Activated CD8-positive, alpha-beta memory T cell treated with anti-CD3 and anti-CD28 coated beads, Interleukin-2, amount 50 U/mL, for 4 hours (primary cell): ENCODE data around the gene MPL.

ENCODE experiments used
- DNase-seq: peaks from one replicate; pipeline ENCODE4 v3.0.0-alpha.2; 2020

Gene MPL

DNA sequence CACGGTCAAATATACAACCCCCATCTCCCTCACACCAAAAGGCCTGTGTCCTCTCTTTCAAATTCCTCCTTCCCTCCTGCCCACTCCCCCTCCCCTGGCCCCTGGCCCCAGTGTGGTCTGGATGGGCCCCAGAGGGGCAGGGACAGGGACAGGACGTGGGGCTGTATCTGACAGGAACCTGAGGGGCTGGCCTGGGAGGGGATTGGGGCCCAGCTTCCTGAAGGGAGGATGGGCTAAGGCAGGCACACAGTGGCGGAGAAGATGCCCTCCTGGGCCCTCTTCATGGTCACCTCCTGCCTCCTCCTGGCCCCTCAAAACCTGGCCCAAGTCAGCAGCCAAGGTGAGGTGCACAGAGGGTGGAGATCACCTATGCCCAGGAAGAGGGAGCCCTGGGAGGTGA lies at the start of gene MPL:
TSS of gene MPL (plus strand) at position 231 of the 400 bp plus-strand sequence. CDS start at position 262, 31 bp downstream.
- no peak for DNase-seq

GRCh38 chr1:43288058-43288784 lies 49.4 kb upstream of the MPL start:
- DNase-seq = no peak

DNA sequence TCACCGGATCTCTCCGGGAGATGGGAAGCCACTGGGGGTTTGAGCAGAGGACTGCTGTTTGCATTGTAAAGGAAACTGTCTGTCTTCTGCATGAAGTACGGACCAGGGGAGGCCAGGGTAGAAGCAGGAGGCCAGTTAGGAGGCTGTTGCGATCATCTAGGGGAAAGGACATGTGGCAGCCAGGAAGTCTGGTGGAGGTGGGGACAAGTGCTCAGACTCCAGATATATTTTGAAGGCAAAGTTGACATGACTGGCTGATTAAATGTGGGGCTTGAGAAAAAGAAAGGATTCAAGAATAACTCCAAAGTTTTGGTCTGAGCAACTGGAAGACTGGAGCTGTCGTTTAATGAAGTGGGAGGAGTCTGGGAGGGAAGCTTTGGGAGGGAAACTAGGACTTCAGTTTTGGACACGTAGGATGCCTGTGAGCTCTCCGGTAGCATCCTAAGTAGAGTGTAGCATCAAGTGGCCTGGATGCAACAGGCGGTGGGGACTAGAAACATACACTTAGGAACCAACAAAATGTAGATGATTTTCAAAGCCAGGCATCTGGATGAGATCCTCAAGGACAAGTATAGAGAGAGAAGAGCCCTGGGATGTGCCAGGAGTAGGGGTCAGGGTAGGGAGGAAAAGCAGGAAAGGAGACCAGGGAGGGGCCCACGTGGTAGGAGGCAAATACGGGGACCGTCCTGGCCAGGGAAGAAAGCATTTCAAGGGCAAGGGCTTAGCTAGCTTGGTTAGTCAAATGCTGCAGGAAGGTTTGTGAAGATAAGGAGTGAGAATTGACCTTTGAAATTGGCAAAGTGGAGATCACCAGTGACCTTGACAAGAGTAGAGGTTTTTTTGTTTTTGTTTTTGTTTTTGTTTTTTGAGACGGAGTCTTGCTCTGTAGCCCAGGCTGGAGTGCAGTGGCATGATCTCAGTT lies 48.6 kb upstream of the MPL start:
- no peak for DNase-seq

- no peak for DNase-seq
Observed at GRCh38 chr1:43292216-43292615, 45.4 kb upstream of the MPL start.

GRCh38 chr1:43292679-43293078 lies 44.9 kb upstream of the MPL start:
- no peak for DNase-seq

GRCh38 chr1:43293176-43293575 lies 44.4 kb upstream of the MPL start:
- no peak for DNase-seq

DNA sequence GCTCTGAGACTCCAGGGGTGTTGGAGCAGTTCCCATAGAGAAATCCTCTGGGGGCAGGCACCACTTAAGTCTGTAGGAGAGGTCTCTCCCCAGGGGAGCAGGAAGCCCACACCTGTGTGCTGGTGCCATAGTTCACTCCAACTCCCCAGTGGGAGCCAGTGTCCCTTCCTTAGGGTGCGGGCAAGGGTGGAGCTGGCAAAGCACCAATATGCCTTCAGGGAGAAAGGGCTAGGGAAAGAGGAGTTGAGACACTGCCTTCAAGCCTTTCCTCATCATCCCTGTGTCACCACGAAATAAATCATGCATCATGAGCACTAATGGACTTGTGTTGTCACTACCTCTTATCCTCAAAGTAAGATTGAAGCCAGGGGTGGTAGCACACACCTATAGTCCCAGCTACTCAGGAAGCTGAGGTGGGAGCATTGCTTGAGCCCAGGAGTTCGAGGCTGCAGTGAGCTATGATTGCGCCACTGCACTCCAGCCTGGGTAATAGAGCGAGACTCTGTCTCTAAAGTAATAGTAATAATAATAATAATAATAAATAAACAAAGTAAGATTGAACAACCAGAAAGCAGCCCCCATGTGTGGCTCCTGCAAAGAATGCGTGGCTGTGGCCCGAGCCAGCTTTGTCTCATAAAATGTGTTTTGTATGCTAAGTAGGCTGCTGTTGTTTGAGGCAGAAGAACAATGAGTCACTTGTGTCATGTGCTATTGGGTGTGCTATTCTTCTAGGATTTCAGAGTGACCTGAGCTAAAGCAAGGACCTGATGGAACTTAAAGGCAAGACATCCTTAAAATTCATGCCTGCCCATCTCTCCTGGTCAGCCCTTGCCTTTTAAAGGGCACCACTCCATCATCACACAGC lies 43.5 kb upstream of the MPL start:
- DNase-seq = no peak

- no peak for DNase-seq
Observed at GRCh38 chr1:43294761-43295160, 42.9 kb upstream of the MPL start.

DNA sequence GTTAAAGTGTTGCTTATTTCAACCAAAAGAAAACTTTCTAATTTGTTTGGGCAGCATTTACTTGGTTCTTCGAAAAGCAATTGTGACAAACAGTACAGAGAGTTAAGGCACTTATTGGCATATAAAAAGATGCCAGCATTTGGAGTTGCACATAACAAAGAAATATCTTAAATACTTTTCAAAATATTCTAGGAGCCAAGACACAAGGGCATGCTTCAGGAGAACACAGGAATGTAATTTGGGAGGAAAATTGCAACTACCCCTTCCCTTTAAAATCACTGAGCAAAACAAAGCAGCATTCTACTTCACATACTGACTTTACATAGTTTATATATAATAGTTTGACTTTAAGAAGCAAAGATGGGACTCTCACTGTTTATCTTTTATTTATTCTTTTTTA lies 41.4 kb upstream of the MPL start:
- DNase-seq = no peak

GRCh38 chr1:43298055-43298454 lies 39.6 kb upstream of the MPL start:
- DNase-seq = no peak

- no peak for DNase-seq
Observed at GRCh38 chr1:43299101-43299500, 38.5 kb upstream of the MPL start.

GRCh38 chr1:43300378-43301094 lies 37.1 kb upstream of the MPL start, which contains the start of gene TIE1:
Gene TIE1, plus strand, starts transcription at chr1:43300982. Its CDS starts 90 bp downstream, at chr1:43301072.
- no peak for DNase-seq

DNA sequence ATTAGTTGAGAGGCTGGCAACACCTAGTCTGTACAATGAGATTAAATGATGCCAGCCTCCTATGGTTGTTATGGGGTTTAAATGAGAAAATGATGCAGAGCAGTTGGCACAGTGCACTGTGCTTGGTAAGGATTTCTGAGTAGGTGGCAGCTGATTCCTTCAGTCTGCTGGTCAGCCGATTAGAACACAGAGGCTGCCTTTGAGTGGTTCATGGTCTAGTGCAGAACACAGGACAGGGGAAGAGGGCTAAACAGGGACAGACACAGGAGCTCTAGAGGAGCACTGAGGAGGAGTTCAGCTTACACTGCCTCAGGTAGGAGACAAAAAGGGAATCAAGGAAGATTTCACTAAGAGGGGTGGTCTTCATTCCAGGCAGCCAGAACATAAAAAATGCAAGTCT lies 35.4 kb upstream of the MPL start:
- DNase-seq = no peak

DNA sequence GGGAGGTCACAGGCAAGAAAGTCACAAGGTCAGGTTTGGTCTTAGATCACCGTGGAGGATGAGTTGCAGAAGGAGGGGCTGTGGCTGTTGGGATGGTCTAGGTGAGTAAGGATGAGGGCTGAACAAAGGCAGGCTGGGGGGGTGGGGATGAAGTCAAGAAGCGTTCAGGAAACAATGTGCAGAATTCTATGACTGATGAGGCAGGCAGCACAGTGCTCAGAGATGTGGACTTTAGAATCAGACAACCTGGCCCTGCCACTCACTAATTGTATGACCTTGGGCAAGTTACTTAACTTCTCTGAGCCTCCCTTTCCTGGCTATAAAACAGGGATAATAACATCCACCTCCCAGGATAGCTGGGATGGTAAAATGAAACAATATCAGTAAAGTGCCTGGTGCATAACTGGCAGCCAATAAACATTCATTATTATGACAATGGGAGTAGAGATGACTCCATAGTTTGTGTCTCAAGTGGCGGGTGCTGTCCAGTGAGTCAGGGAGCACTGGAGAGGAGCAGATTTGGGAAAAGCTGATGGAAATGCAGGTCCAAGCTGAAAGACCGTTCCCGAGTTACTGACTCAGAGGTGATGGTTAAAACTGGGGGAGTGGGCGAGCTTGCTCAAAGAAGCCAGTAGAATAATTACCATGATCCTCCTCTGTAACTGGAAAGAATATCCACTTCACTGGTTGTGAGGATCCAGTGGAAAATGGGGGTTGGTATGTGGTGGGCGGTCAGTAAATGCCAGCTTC lies 34.7 kb upstream of the MPL start:
- no peak for DNase-seq

GRCh38 chr1:43303471-43304313 lies 33.9 kb upstream of the MPL start:
- DNase-seq = no peak

GRCh38 chr1:43304314-43304681 lies 33.3 kb upstream of the MPL start:
- DNase-seq = no peak

DNA sequence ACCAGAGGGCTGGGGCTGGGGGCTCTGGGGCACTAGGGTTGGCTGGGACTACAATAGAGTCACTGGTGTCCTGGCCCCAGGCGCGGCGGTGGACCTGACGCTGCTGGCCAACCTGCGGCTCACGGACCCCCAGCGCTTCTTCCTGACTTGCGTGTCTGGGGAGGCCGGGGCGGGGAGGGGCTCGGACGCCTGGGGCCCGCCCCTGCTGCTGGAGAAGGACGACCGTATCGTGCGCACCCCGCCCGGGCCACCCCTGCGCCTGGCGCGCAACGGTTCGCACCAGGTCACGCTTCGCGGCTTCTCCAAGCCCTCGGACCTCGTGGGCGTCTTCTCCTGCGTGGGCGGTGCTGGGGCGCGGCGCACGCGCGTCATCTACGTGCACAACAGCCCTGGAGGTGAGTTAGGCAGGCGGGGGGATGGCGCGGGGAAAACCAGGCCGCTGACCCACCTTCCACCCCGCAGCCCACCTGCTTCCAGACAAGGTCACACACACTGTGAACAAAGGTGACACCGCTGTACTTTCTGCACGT lies 32.8 kb upstream of the MPL start:
- DNase-seq = no peak

DNA sequence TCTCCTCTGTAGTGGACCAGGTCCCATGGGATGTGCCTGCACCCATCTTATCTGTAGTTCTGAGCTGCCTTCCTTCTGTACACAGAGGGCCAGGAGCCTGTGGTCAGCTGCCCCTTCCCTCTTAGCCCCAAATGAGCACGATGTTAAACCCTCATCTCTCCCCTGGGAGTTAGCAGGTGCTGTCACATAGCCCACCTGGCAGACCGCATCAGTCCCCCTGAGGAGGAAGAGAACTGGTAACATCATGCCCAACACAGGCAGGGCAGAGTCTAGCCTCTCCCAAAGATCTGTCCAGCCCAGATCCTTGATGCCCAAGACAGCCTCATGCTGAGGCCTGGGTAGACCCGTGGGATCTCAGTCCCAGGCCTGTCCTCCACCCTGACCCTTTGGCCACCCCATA lies 32.2 kb upstream of the MPL start:
- no peak for DNase-seq

DNA sequence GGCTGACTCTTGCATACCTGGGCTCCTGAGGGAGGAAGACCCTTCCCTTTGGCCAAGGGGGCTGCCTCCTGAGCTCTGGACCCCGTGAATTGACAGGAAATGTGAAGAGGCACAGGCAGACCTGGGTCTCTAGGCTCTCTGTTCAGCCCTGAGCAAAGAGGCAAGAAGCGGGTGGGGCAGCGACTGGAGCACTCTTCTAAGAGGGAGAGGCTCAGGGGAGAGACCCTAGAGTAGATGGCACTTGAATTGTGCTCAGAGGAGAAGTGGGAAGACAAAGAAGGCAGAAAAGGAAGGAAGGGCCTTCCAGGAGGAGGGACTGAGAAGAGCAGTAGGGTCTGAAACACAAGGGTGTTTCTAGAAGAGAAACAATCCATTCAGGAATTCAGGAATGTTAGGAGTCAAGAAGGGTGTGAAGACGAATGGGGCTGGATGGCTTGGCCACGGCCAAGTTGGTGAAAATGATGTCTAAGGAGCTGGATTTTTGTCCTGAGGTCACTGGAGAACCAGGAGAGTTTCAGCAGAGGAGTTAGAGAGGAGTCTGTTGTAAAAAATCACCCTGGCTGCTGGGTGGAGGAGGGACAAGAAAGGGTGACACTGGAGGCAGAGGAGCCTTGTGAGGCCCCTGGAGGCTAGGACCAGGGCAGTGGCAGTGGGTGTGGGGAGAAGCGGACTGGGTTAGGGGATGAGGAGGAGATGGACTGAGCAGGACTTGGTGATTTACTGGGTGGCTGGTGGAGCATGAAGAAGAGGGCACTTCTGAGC lies 31.5 kb upstream of the MPL start:
- no peak for DNase-seq
